ENCODE data around the gene ATP5IF1. TPM values are rescaled to one million over a fixed set of nuclear protein-coding genes. Genes with fewer than 3 reads are reported as not detected.

ATP5IF1 gene
- total and polyA plus RNA-seq, 2 of the 8 experiments (the other 6 are each of a cell fraction or from before 2014, with no cell fraction given): 198 to 242 TPM

DNA sequence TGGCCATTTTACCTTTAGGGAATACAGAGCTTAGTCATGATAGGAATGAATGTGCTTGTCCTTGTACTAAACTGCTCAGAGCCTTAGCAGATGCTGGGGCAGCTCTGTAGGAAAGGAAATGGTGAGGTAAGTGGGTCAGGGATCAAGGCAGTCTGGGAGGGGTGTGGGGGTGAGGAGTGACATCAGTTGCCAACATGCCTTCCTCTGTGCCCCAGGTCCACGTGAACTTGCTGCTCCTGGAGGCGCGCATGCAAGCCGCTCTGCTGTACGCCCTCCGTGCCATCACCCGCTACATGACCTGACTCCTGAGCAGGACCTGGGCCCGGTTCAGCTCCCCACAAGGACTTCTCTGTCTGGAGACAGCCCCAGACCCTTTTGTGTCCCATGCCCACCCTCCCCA is 44.6 kb downstream of the ATP5IF1 start:
- H3K23me2 ChIP-seq (ENCODE audit: low read depth, low read length): no peaks in the 10 kb centered on the region
- no peak overlapping the region for H3K9ac ChIP-seq (replicated peaks in 1 of 4; ENCODE audit: extremely low read depth in 1 of 4, low read depth in 3 of 4, low read length in 3 of 4)
- H3K18ac ChIP-seq (ENCODE audit: extremely low read depth, low read length): no peak overlapping the region
- H3K4me3 ChIP-seq (ENCODE audit: extremely low read depth in 1 of 4, insufficient read depth in 2 of 4, low read depth in 3 of 4, low read length in 4 of 4): no peak overlapping the region
- ChIA-PET CTCF (ENCODE audit: partially characterized antibody) (interaction anchor here (0.6 to 2.7 kb wide), 4 partner anchors 29 to 355 kb away, joined by 3 to 9 read pairs (median 3); no protein-coding TSS in a partner anchor), POLR2A (ENCODE audit: partially characterized antibody) (interaction anchor here (1.2 to 20.8 kb wide), 4 partner anchors 8 to 32 kb away, joined by 3 to 324 read pairs (median 5); partner anchors contain the start of gene SESN2)
- no peak overlapping the region for H3K14ac ChIP-seq (ENCODE audit: insufficient read length)
- no peak overlapping the region for H2BK20ac ChIP-seq (ENCODE audit: low read length)
- no peaks in the 10 kb centered on the region for H3K4me1 ChIP-seq (replicated peaks in 1 of 4; ENCODE audit: control insufficient read depth in 3 of 4, insufficient read depth in 4 of 4, low read length in 3 of 4)
- no peak overlapping the region for H3K23ac ChIP-seq (ENCODE audit: insufficient read length)
- no peak overlapping the region for H4K8ac ChIP-seq (ENCODE audit: extremely low read depth, insufficient read depth, low read length)
- no peak overlapping the region for H3K56ac ChIP-seq (replicated peaks; ENCODE audit: insufficient read length, low read depth, low read length)
- H2AK5ac ChIP-seq (ENCODE audit: low read depth, low read length): no peak overlapping the region
- H2BK15ac ChIP-seq (ENCODE audit: low read length): no peak overlapping the region
- no peak overlapping the region for H2BK120ac ChIP-seq (replicated peaks; ENCODE audit: low read depth, low read length)
- peaks cover 25 to 64% (median 44%) of the 10 kb centered on the region in 4 experiments for H3K36me3 ChIP-seq (ENCODE audit: control insufficient read depth in 2 of 4, insufficient read depth in 4 of 4, low read length in 3 of 4)
- TF ChIP-seq FOSL1 (IDR thresholded peaks at IDR 0.05; ENCODE audit: insufficient read depth, low read depth, low read length): no peak
- no peak for TF ChIP-seq PHF8 (conservative IDR thresholded peaks at IDR 0.05; ENCODE audit: low read depth, low read length)
- TF ChIP-seq SAP30 (IDR thresholded peaks at IDR 0.05; ENCODE audit: insufficient read depth, insufficient replicate concordance, low read length): no peak
- TF ChIP-seq JUN (IDR thresholded peaks at IDR 0.05; ENCODE audit: low read depth, low read length): no peak
- TF ChIP-seq SP4 (IDR thresholded peaks at IDR 0.05; ENCODE audit: low read length): no peak
- no peak for TF ChIP-seq KDM1A (IDR thresholded peaks at IDR 0.05; ENCODE audit: borderline replicate concordance, low read length)
- no peak for TF ChIP-seq RFX5 (IDR thresholded peaks at IDR 0.05; ENCODE audit: borderline replicate concordance, low read depth, low read length)
- TF ChIP-seq TAF1 (IDR thresholded peaks at IDR 0.05; ENCODE audit: low read depth, low read length): no peak
- no peak for TF ChIP-seq RNF2 (IDR thresholded peaks at IDR 0.05; ENCODE audit: borderline replicate concordance, low read depth, low read length, missing control alignments, poor library complexity, severe bottlenecking)
- H2AFZ ChIP-seq (ENCODE audit: low read length): no peak overlapping the region
- 98% methylated on average over 8 of the region's 8 CpGs; no CpG with 5 or more reads in 1 of the 2 experiments for WGBS, 2 experiments (ENCODE audit: extremely low coverage in 1 of 2, insufficient coverage in 1 of 2, insufficient read length in 1 of 2, insufficient replicate concordance in 2 of 2, low coverage in 1 of 2, low lambda C conversion rate in 2 of 2, missing lambda C conversion rate in 1 of 2)
- H3K79me2 ChIP-seq (ENCODE audit: control insufficient read depth in 1 of 2, insufficient read depth in 2 of 2, low read length in 2 of 2): no peaks in the 10 kb centered on the region
- no peak for FAIRE-seq
- DNase-seq (ENCODE audit: low read depth in 1 of 2, low spot score in 2 of 2): no peak
- no peak overlapping the region for H3K27ac ChIP-seq (ENCODE audit: low read depth, low read length)
- no peak overlapping the region for H4K91ac ChIP-seq (replicated peaks; ENCODE audit: insufficient read length, low read length)
- no peak overlapping the region for H3K4ac ChIP-seq (replicated peaks; ENCODE audit: insufficient read length, low read depth, low read length)
- H3K4me2 ChIP-seq (ENCODE audit: insufficient read depth in 1 of 2, low read depth in 2 of 2, low read length in 2 of 2): no peak overlapping the region
- no peaks in the 10 kb centered on the region for H3K27me3 ChIP-seq (replicated peaks in 1 of 4; ENCODE audit: control insufficient read depth in 3 of 4, extremely low read depth in 1 of 4, insufficient read depth in 3 of 4, low read length in 3 of 4)
- H3K79me1 ChIP-seq (ENCODE audit: low read depth, low read length): no peaks in the 10 kb centered on the region
- H4K20me1 ChIP-seq (replicated peaks in 1 of 2; ENCODE audit: control insufficient read depth in 1 of 2, insufficient read depth in 2 of 2, low read length in 2 of 2): peaks cover 0 to 5% of the 10 kb centered on the region in 2 experiments
- no peak overlapping the region for H2BK12ac ChIP-seq (ENCODE audit: low read depth, low read length)
- 0 out of 2 replicates have a peak overlapping the region, but pooled peaks have one; percentile 24 for H2BK5ac ChIP-seq (ENCODE audit: low read depth, low read length)
- no peaks in the 10 kb centered on the region for H3K9me3 ChIP-seq (ENCODE audit: insufficient read depth in 2 of 2, low read depth in 1 of 2, low read length in 1 of 2)
- H4K5ac ChIP-seq (ENCODE audit: insufficient read length, low read depth, low read length): no peak overlapping the region

All from H1 (cell line).